ENCODE measurements around the gene TULP4.

- TF ChIP-seq, protein P1, sequence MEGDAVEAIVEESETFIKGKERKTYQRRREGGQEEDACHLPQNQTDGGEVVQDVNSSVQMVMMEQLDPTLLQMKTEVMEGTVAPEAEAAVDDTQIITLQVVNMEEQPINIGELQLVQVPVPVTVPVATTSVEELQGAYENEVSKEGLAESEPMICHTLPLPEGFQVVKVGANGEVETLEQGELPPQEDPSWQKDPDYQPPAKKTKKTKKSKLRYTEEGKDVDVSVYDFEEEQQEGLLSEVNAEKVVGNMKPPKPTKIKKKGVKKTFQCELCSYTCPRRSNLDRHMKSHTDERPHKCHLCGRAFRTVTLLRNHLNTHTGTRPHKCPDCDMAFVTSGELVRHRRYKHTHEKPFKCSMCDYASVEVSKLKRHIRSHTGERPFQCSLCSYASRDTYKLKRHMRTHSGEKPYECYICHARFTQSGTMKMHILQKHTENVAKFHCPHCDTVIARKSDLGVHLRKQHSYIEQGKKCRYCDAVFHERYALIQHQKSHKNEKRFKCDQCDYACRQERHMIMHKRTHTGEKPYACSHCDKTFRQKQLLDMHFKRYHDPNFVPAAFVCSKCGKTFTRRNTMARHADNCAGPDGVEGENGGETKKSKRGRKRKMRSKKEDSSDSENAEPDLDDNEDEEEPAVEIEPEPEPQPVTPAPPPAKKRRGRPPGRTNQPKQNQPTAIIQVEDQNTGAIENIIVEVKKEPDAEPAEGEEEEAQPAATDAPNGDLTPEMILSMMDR (IDR thresholded peaks at IDR 0.05), result no peak
- no peak for TF ChIP-seq POLR2A (IDR thresholded peaks at IDR 0.05)
Observed at GRCh38 chr6:158467923-158468322, 155.7 kb downstream of the TULP4 start.

All from prostate gland (tissue), 2 donors.